IMR-90 (cell line): ENCODE results near the gene LRRC58.

Experiments
- CHD1 ChIP-seq: IDR thresholded peaks from 2 replicates; pipeline ENCODE4 v1.6.1; 2012; ENCODE audit warnings: low read depth, low read length, improper control_type of control experiment
- MAFK ChIP-seq: IDR thresholded peaks from 2 replicates; pipeline ENCODE4 v1.6.1; 2012; ENCODE audit warnings: low read depth, low read length, improper control_type of control experiment
- MAZ ChIP-seq: IDR thresholded peaks from 2 replicates; pipeline ENCODE4 v1.6.1; 2012; ENCODE audit warnings: low read depth, mild to moderate bottlenecking, low read length, improper control_type of control experiment, moderate library complexity, borderline replicate concordance
- NFE2L2 ChIP-seq: fragments of 150-350 bp; IDR thresholded peaks from 2 replicates; pipeline ENCODE4 v1.6.1; 2016; ENCODE audit warnings: low read depth, mild to moderate bottlenecking, low read length
- POLR2A ChIP-seq: IDR thresholded peaks from 2 replicates; pipeline ENCODE4 v1.6.1; 2012; ENCODE audit warnings: mild to moderate bottlenecking, low read depth, low read length
- RAD21 ChIP-seq: IDR thresholded peaks from 2 replicates; pipeline ENCODE4 v1.6.1; 2012; ENCODE audit warnings: low read length, improper control_type of control experiment
- RCOR1 ChIP-seq: IDR thresholded peaks from 2 replicates; pipeline ENCODE4 v1.6.1; 2012; ENCODE audit warnings: mild to moderate bottlenecking, low read length, improper control_type of control experiment; ENCODE audit not compliant: insufficient replicate concordance
- SMC3 ChIP-seq: fragments of 150-350 bp; IDR thresholded peaks from 2 replicates; pipeline ENCODE4 v1.6.1; 2016; ENCODE audit warnings: low read depth, mild to moderate bottlenecking, antibody characterized with exemption, low read length, moderate library complexity
- TF ChIP-seq, protein P1 (sequence below): conservative IDR thresholded peaks from 2 replicates; pipeline ENCODE4 v1.5.1; 2012; ENCODE audit warnings: mild to moderate bottlenecking, low read depth, low read length, improper control_type of control experiment
- TF ChIP-seq, protein P2 (sequence below): fragments of 150-350 bp; IDR thresholded peaks from 2 replicates; pipeline ENCODE4 v1.6.1; 2017; ENCODE audit warnings: mild to moderate bottlenecking, antibody characterized with exemption, low read length, low read depth
- TF ChIP-seq, protein P3 (sequence below): fragments of 150-350 bp; IDR thresholded peaks from 2 replicates; pipeline ENCODE4 v1.6.1; 2016; ENCODE audit warnings: low read depth, mild to moderate bottlenecking, low read length, moderate library complexity, borderline replicate concordance

DNA sequence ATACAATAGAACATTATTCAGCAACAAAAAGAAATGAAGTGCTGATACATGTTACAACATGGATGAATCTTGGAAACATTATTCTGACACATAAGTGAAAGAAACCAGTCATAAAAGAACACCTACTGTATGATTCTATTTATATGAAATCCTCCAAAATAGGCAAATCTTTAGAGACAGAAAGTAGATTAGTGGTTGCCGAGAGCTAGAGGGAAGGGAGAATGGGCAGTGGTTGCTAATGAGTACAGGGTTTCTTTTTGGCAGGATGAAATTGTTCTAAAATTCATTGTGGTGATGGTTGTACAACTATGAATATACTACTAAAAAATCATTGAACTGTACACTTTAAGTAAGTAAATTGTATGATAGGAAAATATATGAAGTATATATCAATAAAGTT lies 6.3 kb upstream of the LRRC58 start:
- TF ChIP-seq, protein P1, sequence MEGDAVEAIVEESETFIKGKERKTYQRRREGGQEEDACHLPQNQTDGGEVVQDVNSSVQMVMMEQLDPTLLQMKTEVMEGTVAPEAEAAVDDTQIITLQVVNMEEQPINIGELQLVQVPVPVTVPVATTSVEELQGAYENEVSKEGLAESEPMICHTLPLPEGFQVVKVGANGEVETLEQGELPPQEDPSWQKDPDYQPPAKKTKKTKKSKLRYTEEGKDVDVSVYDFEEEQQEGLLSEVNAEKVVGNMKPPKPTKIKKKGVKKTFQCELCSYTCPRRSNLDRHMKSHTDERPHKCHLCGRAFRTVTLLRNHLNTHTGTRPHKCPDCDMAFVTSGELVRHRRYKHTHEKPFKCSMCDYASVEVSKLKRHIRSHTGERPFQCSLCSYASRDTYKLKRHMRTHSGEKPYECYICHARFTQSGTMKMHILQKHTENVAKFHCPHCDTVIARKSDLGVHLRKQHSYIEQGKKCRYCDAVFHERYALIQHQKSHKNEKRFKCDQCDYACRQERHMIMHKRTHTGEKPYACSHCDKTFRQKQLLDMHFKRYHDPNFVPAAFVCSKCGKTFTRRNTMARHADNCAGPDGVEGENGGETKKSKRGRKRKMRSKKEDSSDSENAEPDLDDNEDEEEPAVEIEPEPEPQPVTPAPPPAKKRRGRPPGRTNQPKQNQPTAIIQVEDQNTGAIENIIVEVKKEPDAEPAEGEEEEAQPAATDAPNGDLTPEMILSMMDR: no peak
- TF ChIP-seq CHD1 (no peak), RAD21 (no peak), NFE2L2 (no peak), POLR2A (no peak), MAZ (no peak), MAFK (no peak), SMC3 (no peak), RCOR1 (no peak)
- TF ChIP-seq, protein P2, sequence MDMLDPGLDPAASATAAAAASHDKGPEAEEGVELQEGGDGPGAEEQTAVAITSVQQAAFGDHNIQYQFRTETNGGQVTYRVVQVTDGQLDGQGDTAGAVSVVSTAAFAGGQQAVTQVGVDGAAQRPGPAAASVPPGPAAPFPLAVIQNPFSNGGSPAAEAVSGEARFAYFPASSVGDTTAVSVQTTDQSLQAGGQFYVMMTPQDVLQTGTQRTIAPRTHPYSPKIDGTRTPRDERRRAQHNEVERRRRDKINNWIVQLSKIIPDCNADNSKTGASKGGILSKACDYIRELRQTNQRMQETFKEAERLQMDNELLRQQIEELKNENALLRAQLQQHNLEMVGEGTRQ: no peak
- TF ChIP-seq, protein P3, sequence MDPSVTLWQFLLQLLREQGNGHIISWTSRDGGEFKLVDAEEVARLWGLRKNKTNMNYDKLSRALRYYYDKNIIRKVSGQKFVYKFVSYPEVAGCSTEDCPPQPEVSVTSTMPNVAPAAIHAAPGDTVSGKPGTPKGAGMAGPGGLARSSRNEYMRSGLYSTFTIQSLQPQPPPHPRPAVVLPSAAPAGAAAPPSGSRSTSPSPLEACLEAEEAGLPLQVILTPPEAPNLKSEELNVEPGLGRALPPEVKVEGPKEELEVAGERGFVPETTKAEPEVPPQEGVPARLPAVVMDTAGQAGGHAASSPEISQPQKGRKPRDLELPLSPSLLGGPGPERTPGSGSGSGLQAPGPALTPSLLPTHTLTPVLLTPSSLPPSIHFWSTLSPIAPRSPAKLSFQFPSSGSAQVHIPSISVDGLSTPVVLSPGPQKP: no peak
